HG03432 (cell line): Measurements from ENCODE around the gene PROP1.
"Not testable (repeated sequence)": the region's sequence is repeated elsewhere in the genome, so short reads cannot be mapped to it uniquely, and the experiment has no call there.

Source experiments
- ATAC-seq: cut with Tn5 transposase; IDR thresholded peaks from one replicate; pipeline ENCODE4 v1.9.1; 2021; ENCODE audit warnings: mild to moderate bottlenecking, moderate library complexity; ENCODE audit not compliant: unreplicated experiment

Gene PROP1

GRCh38 chr5:177945601-177946283 is 50.3 kb downstream of the PROP1 start:
- ATAC-seq, result peak; percentile 47

- ATAC-seq, result not testable (repeated sequence)
Measured at GRCh38 chr5:177945145-177945544, 50.9 kb downstream of the PROP1 start.

- not testable (repeated sequence) for ATAC-seq
Measured at GRCh38 chr5:177943805-177944736, 52.0 kb downstream of the PROP1 start.

GRCh38 chr5:177942896-177943295 is 53.1 kb downstream of the PROP1 start:
- ATAC-seq, result not testable (repeated sequence)
